ENCODE measurements around the gene CA12. TPM values are rescaled to one million over a fixed set of nuclear protein-coding genes. Genes with fewer than 3 reads are reported as not detected.

Gene CA12
- total RNA-seq, 2 experiments from 2014 or later: 0.58 TPM; not detected in 1

GRCh38 chr15:63292241-63292640, 89.4 kb downstream of the CA12 start:
- no peak for TF ChIP-seq CTCF (IDR thresholded peaks at IDR 0.05)
- DNase-seq (no peak), ATAC-seq (no peak)
- Mint-ChIP-seq H3K27ac (no peak overlapping the region), H3K9me3 (no peaks in the 10 kb centered on the region), H3K4me3 (no peak overlapping the region), H3K4me1 (ENCODE audit: low read depth) (peaks cover 18% of the 10 kb centered on the region), H3K27me3 (no peaks in the 10 kb centered on the region), H3K36me3 (ENCODE audit: low read depth) (peaks cover 4% of the 10 kb centered on the region)
- CTCF ChIA-PET: interaction anchor here (0.9 to 5.4 kb wide), 9 partner anchors 8 to 245 kb away, joined by 3 to 49 read pairs (median 6); no protein-coding TSS in a partner anchor
- intact Hi-C loops (cut with micrococcal nuclease): no loop called here
- POLR2A ChIA-PET: no interaction called here

- TF ChIP-seq CTCF (IDR thresholded peaks at IDR 0.05): no peak
- intact Hi-C loops (cut with micrococcal nuclease): no loop called here
- Mint-ChIP-seq H3K9me3 (no peaks in the 10 kb centered on the region), H3K27me3 (no peaks in the 10 kb centered on the region), H3K4me1 (ENCODE audit: low read depth) (peaks cover 18% of the 10 kb centered on the region), H3K36me3 (ENCODE audit: low read depth) (peaks cover 4% of the 10 kb centered on the region), H3K27ac (no peak overlapping the region), H3K4me3 (no peak overlapping the region)
- ChIA-PET CTCF (interaction anchor here (0.9 to 5.4 kb wide), 12 partner anchors 8 to 244 kb away, joined by 3 to 49 read pairs (median 5); no protein-coding TSS in a partner anchor), POLR2A (interaction anchor here (0.7 kb wide), 1 partner anchor 9 kb away, joined by 3 read pairs; no protein-coding TSS in a partner anchor)
- ATAC-seq: no peak
- no peak for DNase-seq
Measured at GRCh38 chr15:63291507-63291906, 90.1 kb downstream of the CA12 start.

GRCh38 chr15:63288778-63289378, 92.8 kb downstream of the CA12 start:
- H3K4me1 Mint-ChIP-seq (ENCODE audit: low read depth): peaks cover 5% of the 10 kb centered on the region
- peak; percentile 71 for TF ChIP-seq CTCF (IDR thresholded peaks at IDR 0.05)
- H3K9me3 Mint-ChIP-seq: no peaks in the 10 kb centered on the region
- intact Hi-C loops (cut with micrococcal nuclease): loop anchor here (2.0 kb wide), 1 partner anchor 114 kb away; no protein-coding TSS in a partner anchor
- CTCF ChIA-PET: interaction anchor here (0.7 to 5.4 kb wide), 23 partner anchors 8 to 758 kb away, joined by 3 to 49 read pairs (median 3); partner anchors contain the start of genes APH1B and RAB8B
- H3K36me3 Mint-ChIP-seq (ENCODE audit: low read depth): peaks cover 5% of the 10 kb centered on the region
- H3K4me3 Mint-ChIP-seq: no peak overlapping the region
- ATAC-seq (peak; percentile 73), DNase-seq (no peak)
- H3K27ac Mint-ChIP-seq: no peak overlapping the region
- H3K27me3 Mint-ChIP-seq: no peaks in the 10 kb centered on the region
- POLR2A ChIA-PET: no interaction called here

- Mint-ChIP-seq H3K4me1 (ENCODE audit: low read depth) (peaks cover 9% of the 10 kb centered on the region), H3K27ac (no peak overlapping the region), H3K4me3 (no peak overlapping the region), H3K36me3 (ENCODE audit: low read depth) (peaks cover 5% of the 10 kb centered on the region), H3K9me3 (no peaks in the 10 kb centered on the region), H3K27me3 (no peaks in the 10 kb centered on the region)
- ChIA-PET CTCF (interaction anchor here (0.7 to 5.4 kb wide), 19 partner anchors 9 to 758 kb away, joined by 3 to 49 read pairs (median 3); partner anchors contain the start of genes APH1B and RAB8B), POLR2A (interaction anchor here (1.0 kb wide), 1 partner anchor 95 kb away, joined by 3 read pairs; no protein-coding TSS in a partner anchor)
- TF ChIP-seq CTCF (IDR thresholded peaks at IDR 0.05): no peak
- intact Hi-C loops (cut with micrococcal nuclease): loop anchor here (2.0 kb wide), 1 partner anchor 114 kb away; no protein-coding TSS in a partner anchor
- ATAC-seq (no peak), DNase-seq (no peak)
Measured at GRCh38 chr15:63288342-63288741, 93.3 kb downstream of the CA12 start.

- Mint-ChIP-seq H3K4me1 (ENCODE audit: low read depth) (peaks cover 12% of the 10 kb centered on the region), H3K27me3 (no peaks in the 10 kb centered on the region), H3K36me3 (ENCODE audit: low read depth) (peaks cover 8% of the 10 kb centered on the region), H3K4me3 (no peak overlapping the region), H3K27ac (no peak overlapping the region), H3K9me3 (no peaks in the 10 kb centered on the region)
- TF ChIP-seq CTCF (IDR thresholded peaks at IDR 0.05): no peak
- ATAC-seq (no peak), DNase-seq (no peak)
- ChIA-PET POLR2A (no interaction called here), CTCF (interaction anchor here (2.4 kb wide), 1 partner anchor 117 kb away, joined by 13 read pairs; no protein-coding TSS in a partner anchor)
- intact Hi-C loops (cut with micrococcal nuclease): no loop called here
Measured at GRCh38 chr15:63287109-63287508, 94.5 kb downstream of the CA12 start.
